Trophoblast cell (in vitro differentiated cells and primary cell): ENCODE results near the gene CPED1.

Source experiments
- DNase-seq, 2 donors: peaks; one replicate each; pipeline ENCODE4 v3.0.0-alpha.2; 2016
- H2AFZ ChIP-seq: 2 replicates; pipeline ENCODE4 v1.6.1; 2013; ENCODE audit warnings: low read length, moderate library complexity, mild to moderate bottlenecking; ENCODE audit not compliant: insufficient read depth, poor library complexity
- H2AK5ac ChIP-seq: 2 replicates; pipeline ENCODE4 v1.6.1; 2013; ENCODE audit warnings: mild to moderate bottlenecking, low read length
- H2BK120ac ChIP-seq: 2 replicates; pipeline ENCODE4 v1.6.1; 2013; ENCODE audit warnings: low read length, mild to moderate bottlenecking, moderate library complexity; ENCODE audit not compliant: insufficient read depth, poor library complexity
- H2BK12ac ChIP-seq: 2 replicates; pipeline ENCODE4 v1.6.1; 2013; ENCODE audit warnings: mild to moderate bottlenecking, low read length, moderate library complexity
- H2BK5ac ChIP-seq: 2 replicates; pipeline ENCODE4 v1.6.1; 2013; ENCODE audit warnings: low read length, low read depth, moderate library complexity, mild to moderate bottlenecking; ENCODE audit not compliant: poor library complexity
- H3K14ac ChIP-seq: 2 replicates; pipeline ENCODE4 v1.6.1; 2013; ENCODE audit warnings: mild to moderate bottlenecking, low read length
- H3K18ac ChIP-seq: 2 replicates; pipeline ENCODE4 v1.6.1; 2013; ENCODE audit warnings: mild to moderate bottlenecking, low read length
- H3K23ac ChIP-seq: 2 replicates; pipeline ENCODE4 v1.6.1; 2013; ENCODE audit warnings: low read length
- H3K27ac ChIP-seq: 2 replicates; pipeline ENCODE4 v1.5.1; 2013; ENCODE audit warnings: low read depth, mild to moderate bottlenecking, inconsistent platforms, low read length, moderate library complexity
- H3K27me3 ChIP-seq: 2 replicates; pipeline ENCODE4 v1.6.1; 2013; ENCODE audit warnings: inconsistent platforms, mild to moderate bottlenecking, low read length, moderate library complexity; ENCODE audit not compliant: insufficient read depth
- H3K36me3 ChIP-seq, 2 experiments: 1 replicate in 1 of 2; 2 replicates in 1 of 2; pipeline ENCODE4 v1.6.1; 2013; ENCODE audit warnings: low read length in 2 of 2, mild to moderate bottlenecking in 2 of 2, moderate library complexity in 1 of 2; ENCODE audit not compliant: insufficient read depth in 2 of 2, control insufficient read depth in 1 of 2
- H3K4ac ChIP-seq: 2 replicates; pipeline ENCODE4 v1.6.1; 2013; ENCODE audit warnings: low read depth, mild to moderate bottlenecking, low read length, moderate library complexity
- H3K4me1 ChIP-seq, 2 experiments: 1 replicate in 1 of 2; 2 replicates in 1 of 2; pipeline ENCODE4 v1.6.1; 2013; ENCODE audit warnings: low read length in 2 of 2, mild to moderate bottlenecking in 2 of 2, moderate library complexity in 1 of 2; ENCODE audit not compliant: insufficient read depth in 2 of 2, control insufficient read depth in 1 of 2
- H3K4me2 ChIP-seq: 2 replicates; pipeline ENCODE4 v1.6.1; 2013; ENCODE audit warnings: inconsistent platforms, mild to moderate bottlenecking, low read length, moderate library complexity
- H3K4me3 ChIP-seq: 2 replicates; pipeline ENCODE4 v1.5.1; 2013; ENCODE audit warnings: mild to moderate bottlenecking, low read depth, low read length, inconsistent platforms
- H3K79me1 ChIP-seq: one replicate; pipeline ENCODE4 v1.6.1; 2013; ENCODE audit warnings: low read length
- H3K79me2 ChIP-seq: 2 replicates; pipeline ENCODE4 v1.6.1; 2013; ENCODE audit warnings: low read length, mild to moderate bottlenecking; ENCODE audit not compliant: control insufficient read depth, insufficient read depth, poor library complexity
- H3K9ac ChIP-seq: 2 replicates; pipeline ENCODE4 v1.6.1; 2013; ENCODE audit warnings: mild to moderate bottlenecking, low read length
- H3K9me3 ChIP-seq: 2 replicates; pipeline ENCODE4 v1.6.1; 2013; ENCODE audit warnings: low read depth, mild to moderate bottlenecking, control low read depth, inconsistent platforms, low read length; ENCODE audit not compliant: insufficient read depth
- H4K12ac ChIP-seq: 2 replicates; pipeline ENCODE4 v1.6.1; 2013; ENCODE audit warnings: low read depth, mild to moderate bottlenecking, low read length, moderate library complexity
- H4K8ac ChIP-seq: 2 replicates; pipeline ENCODE4 v1.6.1; 2013; ENCODE audit warnings: low read depth, mild to moderate bottlenecking, low read length, moderate library complexity
- H4K91ac ChIP-seq: one replicate; pipeline ENCODE4 v1.6.1; 2013; ENCODE audit warnings: low read depth, mild to moderate bottlenecking, low read length, moderate library complexity
- WGBS: extraction: QIAGEN DNeasy Blood & Tissue Kit; methylation state at CpG from one replicate; pipeline ENCODE4 v1.1.7; 2013; ENCODE audit warnings: missing lambda C conversion rate; ENCODE audit not compliant: insufficient read length, insufficient coverage; ENCODE audit errors: extremely low coverage; 5-methylcytosine and 5-hydroxymethylcytosine counted together

Gene CPED1

DNA sequence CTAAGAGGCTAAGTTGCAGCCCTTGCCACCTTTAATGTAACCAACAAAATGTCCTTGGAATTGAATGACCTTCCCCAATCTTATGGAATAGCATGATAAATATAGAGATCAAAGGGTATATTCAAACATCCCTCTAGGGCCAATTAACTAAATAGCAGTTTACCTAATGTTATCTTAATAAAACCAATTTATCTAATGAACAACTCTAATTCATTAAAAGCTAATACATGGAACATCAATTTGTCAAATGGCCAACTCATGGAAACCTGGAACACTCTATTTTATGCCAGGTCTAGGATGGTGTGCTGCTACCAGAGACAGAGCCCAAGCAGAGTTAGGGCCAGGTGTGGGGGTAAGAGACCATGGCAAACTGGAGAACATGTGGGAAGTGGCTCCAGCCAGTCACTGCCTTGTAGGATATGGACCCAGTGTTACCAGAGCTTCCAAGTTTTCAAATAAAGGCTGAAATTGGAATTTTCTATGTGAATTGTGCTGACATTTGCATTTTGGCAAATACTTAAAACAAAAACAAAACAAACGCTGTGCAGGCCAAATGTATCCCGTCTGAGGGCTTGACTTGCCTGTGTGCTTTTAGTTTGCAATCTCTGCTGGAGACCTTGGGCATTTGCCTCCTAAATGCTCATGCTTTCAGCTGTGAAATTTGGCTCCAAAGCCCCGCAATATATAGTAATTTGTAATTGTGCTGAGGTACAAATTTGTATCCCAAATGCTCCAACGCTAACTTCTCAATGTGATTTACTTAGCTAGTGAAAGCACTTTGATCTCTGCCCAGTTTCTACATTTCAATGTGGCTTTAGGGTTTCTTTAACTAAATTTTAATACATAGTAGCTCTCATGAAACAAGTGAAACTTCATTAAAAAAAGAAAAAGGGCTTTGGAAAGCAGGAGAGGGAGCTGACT is 55.1 kb downstream of the CPED1 start:
- Histone ChIP-seq H2BK5ac (no peak overlapping the region), H3K4me1 (no peaks in the 10 kb centered on the region), H3K4me2 (no peak overlapping the region), H4K12ac (no peak overlapping the region), H3K18ac (no peak overlapping the region), H3K27me3 (no peaks in the 10 kb centered on the region), H4K8ac (no peak overlapping the region), H3K23ac (no peak overlapping the region), H3K14ac (no peak overlapping the region), H2AK5ac (no peak overlapping the region), H3K27ac (no peak overlapping the region), H3K4ac (no peak overlapping the region), H3K4me3 (no peak overlapping the region), H4K91ac (no peak overlapping the region), H3K9ac (no peak overlapping the region), H2AFZ (no peak overlapping the region), H3K79me2 (no peaks in the 10 kb centered on the region), H3K79me1 (no peaks in the 10 kb centered on the region), H3K9me3 (no peaks in the 10 kb centered on the region), H2BK12ac (no peak overlapping the region), H3K36me3 (no peaks in the 10 kb centered on the region), H2BK120ac (no peak overlapping the region)
- DNase-seq: no peak
- WGBS: no CpG with 5 or more reads among the region's 4 CpGs

DNA sequence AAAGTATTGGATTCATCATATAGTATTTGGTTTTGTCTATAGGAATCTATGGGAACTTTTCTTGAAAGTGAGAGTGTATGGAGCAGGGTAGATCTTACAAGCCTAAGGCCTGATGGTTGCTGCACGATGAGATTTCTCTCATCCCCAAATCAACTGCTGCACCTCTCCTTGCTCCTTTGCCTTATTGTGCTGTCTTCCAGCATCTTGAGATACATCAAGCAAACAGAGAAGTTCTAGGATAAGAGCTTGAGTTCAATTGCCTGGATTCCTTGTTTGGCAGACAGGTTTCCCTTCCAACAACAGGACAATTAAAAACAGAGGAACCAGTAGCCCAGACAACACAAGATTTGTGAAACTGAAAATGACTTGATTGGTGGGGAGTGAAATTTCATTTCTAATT is 56.6 kb downstream of the CPED1 start:
- Histone ChIP-seq H3K18ac (no peak overlapping the region), H4K91ac (no peak overlapping the region), H3K27ac (no peak overlapping the region), H3K9ac (no peak overlapping the region), H4K8ac (no peak overlapping the region), H3K14ac (no peak overlapping the region), H2AFZ (no peak overlapping the region), H3K4me1 (peaks cover 0 to 3% of the 10 kb centered on the region in 2 experiments), H3K79me1 (no peaks in the 10 kb centered on the region), H2BK120ac (no peak overlapping the region), H3K27me3 (no peaks in the 10 kb centered on the region), H4K12ac (no peak overlapping the region), H3K23ac (no peak overlapping the region), H2BK12ac (no peak overlapping the region), H3K4me3 (no peak overlapping the region), H2AK5ac (no peak overlapping the region), H3K9me3 (no peaks in the 10 kb centered on the region), H3K4me2 (no peak overlapping the region), H3K4ac (no peak overlapping the region), H2BK5ac (no peak overlapping the region), H3K79me2 (no peaks in the 10 kb centered on the region), H3K36me3 (no peaks in the 10 kb centered on the region)
- no peak for DNase-seq
- no CpG with 5 or more reads among the region's 1 CpG for WGBS

GRCh38 chr7:121046009-121046408 is 57.5 kb downstream of the CPED1 start:
- H2BK12ac ChIP-seq: no peak overlapping the region
- no CpG with 5 or more reads among the region's 4 CpGs for WGBS
- no peak overlapping the region for H3K4ac ChIP-seq
- H4K91ac ChIP-seq: no peak overlapping the region
- no peak overlapping the region for H2AK5ac ChIP-seq
- H3K79me2 ChIP-seq: no peaks in the 10 kb centered on the region
- H3K18ac ChIP-seq: no peak overlapping the region
- H3K4me2 ChIP-seq: no peak overlapping the region
- H3K14ac ChIP-seq: no peak overlapping the region
- no peak overlapping the region for H2BK120ac ChIP-seq
- H2BK5ac ChIP-seq: no peak overlapping the region
- peak in 1 of 2 donors; percentile 57 for DNase-seq
- H3K79me1 ChIP-seq: no peaks in the 10 kb centered on the region
- H2AFZ ChIP-seq: no peak overlapping the region
- H3K9ac ChIP-seq: no peak overlapping the region
- H3K23ac ChIP-seq: no peak overlapping the region
- H3K27ac ChIP-seq: no peak overlapping the region
- no peak overlapping the region for H4K8ac ChIP-seq
- H3K4me1 ChIP-seq: peaks cover 0 to 3% of the 10 kb centered on the region in 2 experiments
- H3K27me3 ChIP-seq: no peaks in the 10 kb centered on the region
- no peaks in the 10 kb centered on the region for H3K36me3 ChIP-seq
- no peak overlapping the region for H3K4me3 ChIP-seq
- H4K12ac ChIP-seq: no peak overlapping the region
- H3K9me3 ChIP-seq: no peaks in the 10 kb centered on the region

- H2BK12ac ChIP-seq: no peak overlapping the region
- no peak overlapping the region for H2AFZ ChIP-seq
- no peak overlapping the region for H4K91ac ChIP-seq
- H3K4me3 ChIP-seq: no peak overlapping the region
- no peak overlapping the region for H3K23ac ChIP-seq
- no peak overlapping the region for H2AK5ac ChIP-seq
- H3K4ac ChIP-seq: no peak overlapping the region
- DNase-seq: peak; percentile 51 to 92
- H2BK120ac ChIP-seq: no peak overlapping the region
- H3K4me2 ChIP-seq: no peak overlapping the region
- H4K8ac ChIP-seq: no peak overlapping the region
- no CpG with 5 or more reads among the region's 2 CpGs for WGBS
- no peak overlapping the region for H3K27ac ChIP-seq
- no peak overlapping the region for H3K14ac ChIP-seq
- H4K12ac ChIP-seq: no peak overlapping the region
- H3K9ac ChIP-seq: no peak overlapping the region
- H3K36me3 ChIP-seq: no peaks in the 10 kb centered on the region
- H3K79me1 ChIP-seq: no peaks in the 10 kb centered on the region
- H3K79me2 ChIP-seq: no peaks in the 10 kb centered on the region
- no peaks in the 10 kb centered on the region for H3K9me3 ChIP-seq
- H3K4me1 ChIP-seq: peaks cover 0 to 3% of the 10 kb centered on the region in 2 experiments
- no peak overlapping the region for H2BK5ac ChIP-seq
- H3K18ac ChIP-seq: no peak overlapping the region
- H3K27me3 ChIP-seq: no peaks in the 10 kb centered on the region
Observed at GRCh38 chr7:121046893-121047468, 58.5 kb downstream of the CPED1 start.
